GM18499 (cell line): ENCODE results near the gene FPGS.
"Not testable (repeated sequence)": the region's sequence is repeated elsewhere in the genome, so short reads cannot be mapped to it uniquely, and the experiment has no call there.

ENCODE experiments used
- ATAC-seq: cut with Tn5 transposase; IDR thresholded peaks from one replicate; pipeline ENCODE4 v1.9.1; 2021; ENCODE audit warnings: moderate number of reproducible peaks; ENCODE audit not compliant: insufficient read depth, unreplicated experiment

FPGS gene

GRCh38 chr9:127770583-127770904 is 32.1 kb upstream of the FPGS start:
- no peak for ATAC-seq

GRCh38 chr9:127770905-127771569 is 31.6 kb upstream of the FPGS start:
- peak; percentile 68 for ATAC-seq

- ATAC-seq: no peak
Measured at GRCh38 chr9:127771570-127772189, 31.0 kb upstream of the FPGS start.

- no peak for ATAC-seq
Measured at GRCh38 chr9:127772603-127773002, 30.1 kb upstream of the FPGS start.

GRCh38 chr9:127773272-127773671 is 29.4 kb upstream of the FPGS start:
- ATAC-seq: no peak

GRCh38 chr9:127773981-127774380 is 28.7 kb upstream of the FPGS start:
- no peak for ATAC-seq

GRCh38 chr9:127776195-127776923 is 26.3 kb upstream of the FPGS start:
- no peak for ATAC-seq

- no peak for ATAC-seq
Measured at GRCh38 chr9:127776924-127777289, 25.8 kb upstream of the FPGS start.

- ATAC-seq: no peak
Measured at GRCh38 chr9:127777368-127777980, 25.2 kb upstream of the FPGS start.

GRCh38 chr9:127778280-127779135 is 24.2 kb upstream of the FPGS start, which contains the start of gene SH2D3C:
SH2D3C (minus strand) TSS chr9:127778666; CDS start chr9:127778627, 39 bp downstream.
- no peak for ATAC-seq

- no peak for ATAC-seq
Measured at GRCh38 chr9:127779136-127779981, 23.3 kb upstream of the FPGS start.

- no peak for ATAC-seq
Measured at GRCh38 chr9:127780126-127780885, 22.4 kb upstream of the FPGS start.

- ATAC-seq: not testable (repeated sequence)
Measured at GRCh38 chr9:127780909-127781308, 21.8 kb upstream of the FPGS start.

GRCh38 chr9:127781806-127782205 is 20.9 kb upstream of the FPGS start:
- ATAC-seq: no peak

- ATAC-seq: no peak
Measured at GRCh38 chr9:127783111-127784008, 19.3 kb upstream of the FPGS start.

- no peak for ATAC-seq
Measured at GRCh38 chr9:127785023-127785932, 17.4 kb upstream of the FPGS start.
